CD1c-positive myeloid dendritic cell (primary cell): ENCODE results near the gene NDE1.
"Not testable (repeated sequence)": the region's sequence is repeated elsewhere in the genome, so short reads cannot be mapped to it uniquely, and the experiment has no call there.

ENCODE experiments used
- DNase-seq: peaks from one replicate; pipeline ENCODE4 v3.0.0-alpha.2; 2016; ENCODE audit errors: extremely low spot score

Gene NDE1

GRCh38 chr16:15699819-15700218 lies 49.8 kb downstream of the NDE1 start:
- DNase-seq = no peak

GRCh38 chr16:15701367-15701766 lies 51.3 kb downstream of the NDE1 start:
- no peak for DNase-seq

DNA sequence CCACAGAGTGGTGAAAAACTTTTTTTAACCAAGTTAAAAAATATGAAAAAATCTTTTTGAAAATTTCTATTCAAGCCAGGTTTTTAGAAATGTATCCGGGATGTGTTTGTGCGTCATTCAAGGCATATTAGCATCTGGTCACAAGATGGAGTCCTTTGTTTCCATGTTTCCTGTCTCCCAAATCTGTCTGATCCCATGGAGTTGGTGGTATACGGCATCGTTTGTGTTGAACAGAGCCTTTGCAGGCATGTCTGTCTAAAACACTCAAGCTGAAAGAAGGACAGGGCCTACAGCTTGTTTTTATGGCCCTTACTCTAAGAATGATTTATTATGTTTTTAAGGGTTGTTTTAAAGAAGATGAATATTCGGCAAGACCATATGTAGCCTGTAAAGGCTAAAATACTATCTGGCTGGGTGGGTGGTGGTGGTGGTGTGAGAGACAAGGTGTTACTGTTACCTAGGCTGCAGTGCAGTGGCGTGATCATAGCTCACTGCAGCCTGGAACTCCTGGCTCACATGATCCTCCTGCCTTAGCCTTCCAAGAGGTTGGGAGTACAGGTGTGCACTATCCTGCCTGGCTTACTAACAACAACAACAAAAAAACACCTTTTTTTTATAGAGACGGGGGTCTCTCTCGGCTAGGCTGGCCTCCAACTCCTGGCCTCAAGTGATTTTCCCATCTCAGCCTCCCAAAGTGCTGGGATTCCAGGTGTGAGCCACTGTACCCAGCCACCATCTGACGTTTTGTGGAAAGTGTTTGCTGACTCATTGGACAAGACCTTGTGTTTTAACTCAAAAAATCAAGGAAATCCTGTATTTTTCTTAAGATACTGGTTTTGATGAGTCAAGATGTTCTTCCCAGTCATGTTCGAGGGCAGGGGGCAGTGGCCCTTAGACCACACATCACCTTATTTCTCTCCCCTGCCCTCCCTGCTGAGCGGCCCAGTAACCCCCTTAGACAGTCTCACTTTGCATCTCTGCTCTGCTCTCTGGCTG lies 52.2 kb downstream of the NDE1 start:
- no peak for DNase-seq

DNA sequence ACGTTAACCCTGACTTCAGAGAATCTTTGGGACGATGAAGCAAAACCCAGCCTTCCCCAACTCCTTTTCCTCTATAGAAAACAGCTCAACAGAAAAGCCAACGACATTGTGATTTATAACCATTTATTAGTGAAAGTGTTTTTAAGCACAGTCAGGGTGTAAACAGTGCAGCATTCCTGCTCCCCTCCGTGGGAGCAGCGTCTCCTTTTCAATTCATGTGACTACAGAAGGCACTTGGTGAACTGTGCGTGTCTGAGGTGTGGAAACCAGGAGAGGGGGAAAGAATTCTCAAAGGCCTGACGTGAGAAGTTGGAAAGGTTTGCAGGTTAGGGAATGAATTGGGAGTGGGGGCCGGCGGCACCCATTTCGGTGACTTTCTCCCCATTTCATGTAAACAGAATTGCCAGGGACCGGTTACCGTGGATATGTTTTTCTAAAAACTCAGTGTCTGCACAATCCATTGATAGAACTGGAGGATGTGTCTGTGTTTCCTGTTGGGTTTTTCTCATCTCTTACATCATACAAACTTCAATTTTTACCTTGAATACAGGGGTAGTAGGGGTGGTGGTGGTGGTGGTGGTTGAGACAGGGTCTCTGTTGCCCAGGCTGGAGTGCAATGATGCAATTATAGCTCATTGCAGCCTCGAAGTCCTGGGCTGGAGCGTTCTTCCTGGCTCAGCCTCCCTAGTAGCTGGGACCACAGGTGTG lies 53.1 kb downstream of the NDE1 start:
- DNase-seq = no peak

DNA sequence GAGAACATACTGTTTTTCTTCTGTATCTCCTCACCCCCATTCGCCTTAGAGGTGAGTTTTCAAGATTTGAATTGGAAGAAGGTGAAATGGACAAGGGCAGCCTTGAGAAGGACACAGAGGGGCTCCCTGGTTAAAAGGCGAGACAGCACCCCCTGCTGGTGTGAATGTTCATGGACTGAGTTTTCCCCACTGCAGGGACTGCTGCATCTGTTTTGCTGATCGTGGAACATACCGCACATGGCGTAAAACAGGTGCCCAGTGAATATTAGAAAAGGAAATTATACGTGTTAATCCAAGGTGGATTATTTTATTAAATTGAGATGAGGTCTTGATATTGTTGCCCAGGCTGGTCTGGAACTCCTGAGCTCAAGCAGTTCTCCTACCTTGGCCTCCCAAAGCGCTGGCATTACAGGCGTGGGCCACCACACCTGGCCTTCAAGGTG lies 54.5 kb downstream of the NDE1 start:
- DNase-seq = peak; percentile 73

GRCh38 chr16:15705064-15705565 lies 55.1 kb downstream of the NDE1 start:
- DNase-seq = no peak

DNA sequence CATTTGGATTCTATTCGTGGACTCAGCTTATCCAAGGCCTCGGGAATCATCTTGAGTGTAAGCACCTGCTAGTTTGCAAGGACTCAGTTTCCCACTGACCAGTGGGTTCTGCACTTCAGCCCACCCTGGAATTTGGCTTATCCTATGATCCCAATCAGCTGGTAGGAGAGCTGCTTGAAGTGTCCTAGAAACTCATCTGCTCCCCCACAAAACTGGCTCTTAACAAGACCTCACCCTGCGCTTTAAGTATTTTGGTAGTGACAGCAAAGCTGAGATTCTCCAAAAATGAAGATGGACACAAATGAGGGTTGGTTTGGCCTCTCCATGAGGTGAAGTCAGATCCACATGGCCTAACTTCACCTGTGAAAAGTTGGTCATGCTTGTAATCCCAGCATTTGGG lies 57.3 kb downstream of the NDE1 start:
- DNase-seq = no peak

GRCh38 chr16:15708096-15708495 lies 58.1 kb downstream of the NDE1 start:
- DNase-seq = no peak

DNA sequence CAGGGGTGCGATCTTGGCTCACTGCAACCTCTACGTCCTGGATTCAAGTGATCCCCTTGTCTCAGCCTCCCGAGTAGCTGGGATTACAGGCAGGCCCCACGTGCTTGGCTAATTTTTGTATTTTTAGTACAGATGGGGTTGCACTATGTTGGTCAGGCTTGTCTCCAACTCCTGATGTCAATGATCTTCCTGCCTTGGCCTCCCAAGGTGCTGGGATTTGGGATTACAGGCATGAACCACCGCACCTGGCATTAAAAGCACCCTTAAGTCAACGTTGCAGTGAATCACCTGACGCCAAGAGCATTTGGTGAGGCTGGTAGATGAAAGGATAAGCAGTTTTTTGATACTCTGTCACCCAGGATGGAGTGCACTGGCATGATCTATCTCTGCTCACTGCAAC lies 59.0 kb downstream of the NDE1 start:
- DNase-seq = no peak

DNA sequence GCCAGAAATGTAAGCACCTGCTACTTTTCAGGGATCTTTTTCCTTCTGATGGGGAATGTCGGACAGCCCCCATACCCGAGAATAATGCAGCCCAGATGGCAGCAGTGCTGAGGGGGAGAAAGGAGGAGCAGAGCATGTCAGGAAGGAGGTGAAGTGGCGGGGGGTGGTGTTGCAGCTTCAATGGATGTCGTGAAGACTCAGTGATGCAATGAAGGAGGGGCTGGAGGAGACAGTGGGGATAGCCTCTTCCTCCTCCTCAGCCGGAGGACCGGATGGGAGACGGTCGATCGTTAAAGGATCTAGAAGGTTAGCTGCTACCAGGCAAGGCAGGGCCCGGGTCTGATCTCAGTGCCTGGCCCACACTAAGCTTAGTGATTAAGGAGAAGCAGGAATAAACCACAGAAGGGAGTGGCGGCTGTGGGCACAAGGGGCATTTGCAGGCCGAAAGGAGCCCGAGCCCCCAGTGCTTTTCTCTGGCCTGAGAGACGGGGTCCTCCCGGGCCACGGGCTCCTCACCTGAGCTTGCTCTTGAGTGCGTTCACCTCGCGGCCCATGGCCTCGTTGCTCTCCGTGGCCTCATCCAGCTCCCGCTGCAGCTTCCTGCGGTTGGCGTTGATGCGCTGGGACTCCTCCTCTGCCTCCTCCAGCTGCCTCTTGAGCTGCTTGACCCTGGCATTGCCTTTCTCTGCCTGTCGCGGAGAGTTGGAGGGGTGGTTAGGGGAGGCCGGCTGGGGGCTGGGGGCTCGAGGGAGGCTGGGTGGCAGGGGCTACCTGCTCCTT lies 64.5 kb downstream of the NDE1 start:
- DNase-seq = no peak

DNA sequence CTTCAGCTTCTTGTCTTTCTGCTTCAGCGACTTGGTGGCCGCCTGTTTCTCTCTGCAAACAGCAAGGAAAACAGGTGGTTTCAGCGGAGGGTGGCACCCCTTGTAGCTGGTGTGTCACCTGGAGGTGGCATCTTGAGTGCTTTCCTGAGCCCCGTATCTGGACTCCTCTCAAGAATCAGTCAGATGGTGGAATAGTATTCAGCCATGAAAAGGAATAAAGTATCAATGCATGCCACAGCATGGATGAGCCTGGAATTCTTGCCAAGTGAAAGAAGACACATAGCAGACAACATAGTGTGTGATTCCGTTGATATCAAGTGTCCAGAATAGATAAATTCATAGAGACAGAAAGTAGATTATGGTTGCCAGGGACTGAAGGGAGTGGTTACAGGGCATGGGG lies 65.2 kb downstream of the NDE1 start:
- no peak for DNase-seq

- no peak for DNase-seq
Observed at GRCh38 chr16:15716694-15717447, 66.8 kb downstream of the NDE1 start.

- no peak for DNase-seq
Observed at GRCh38 chr16:15721018-15721417, 71.0 kb downstream of the NDE1 start.

DNA sequence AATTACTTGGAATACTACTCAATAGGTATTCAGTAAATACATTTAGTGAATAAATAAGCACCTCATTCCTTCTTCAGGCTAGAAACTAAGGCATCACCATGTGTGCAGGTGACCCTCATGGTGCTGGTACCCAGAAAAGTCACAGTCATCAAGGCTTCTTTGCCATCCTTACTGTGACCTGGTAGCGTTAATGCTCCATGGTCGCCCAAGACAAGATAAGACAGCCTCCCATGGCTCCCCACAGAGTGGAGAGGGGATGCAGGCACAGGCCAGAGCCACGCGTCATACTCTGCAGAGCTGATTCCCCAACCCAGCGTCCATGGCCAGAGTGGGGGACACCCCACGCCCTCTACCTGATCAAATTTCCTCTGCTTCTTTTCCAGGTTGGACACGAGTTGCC lies 73.8 kb downstream of the NDE1 start:
- no peak for DNase-seq

DNA sequence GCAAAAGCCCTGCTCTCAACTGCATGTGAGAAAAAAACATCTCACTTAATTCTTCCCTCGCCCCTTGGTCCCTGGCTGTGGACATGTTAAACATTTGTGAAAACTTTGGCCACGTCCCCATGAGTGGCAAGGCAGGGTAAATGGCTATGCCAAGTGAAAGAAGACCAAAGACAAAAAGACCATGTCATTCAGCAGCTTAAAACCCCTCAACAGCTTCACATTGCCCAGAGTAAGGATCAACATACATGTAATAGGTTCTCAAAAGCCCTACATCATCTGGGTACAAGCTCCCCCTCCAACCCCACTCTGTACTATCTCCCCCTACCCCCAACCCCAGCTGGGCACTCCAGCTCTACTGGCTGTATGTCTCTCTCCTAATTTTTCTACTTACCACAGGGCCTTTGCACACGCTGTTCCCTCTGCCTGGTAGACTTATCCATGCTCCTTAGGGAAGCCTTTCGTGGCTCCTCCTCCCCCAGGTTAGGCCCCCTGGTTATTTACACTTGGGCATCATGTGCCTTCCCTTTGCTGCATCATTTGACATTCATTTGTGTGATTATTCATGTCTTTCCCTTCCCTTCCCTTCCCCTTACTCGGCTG lies 75.7 kb downstream of the NDE1 start:
- DNase-seq = no peak

GRCh38 chr16:15726715-15727114 lies 76.7 kb downstream of the NDE1 start:
- DNase-seq = no peak

GRCh38 chr16:15727697-15728096 lies 77.7 kb downstream of the NDE1 start:
- not testable (repeated sequence) for DNase-seq

GRCh38 chr16:15729152-15729551 lies 79.1 kb downstream of the NDE1 start:
- DNase-seq = no peak

DNA sequence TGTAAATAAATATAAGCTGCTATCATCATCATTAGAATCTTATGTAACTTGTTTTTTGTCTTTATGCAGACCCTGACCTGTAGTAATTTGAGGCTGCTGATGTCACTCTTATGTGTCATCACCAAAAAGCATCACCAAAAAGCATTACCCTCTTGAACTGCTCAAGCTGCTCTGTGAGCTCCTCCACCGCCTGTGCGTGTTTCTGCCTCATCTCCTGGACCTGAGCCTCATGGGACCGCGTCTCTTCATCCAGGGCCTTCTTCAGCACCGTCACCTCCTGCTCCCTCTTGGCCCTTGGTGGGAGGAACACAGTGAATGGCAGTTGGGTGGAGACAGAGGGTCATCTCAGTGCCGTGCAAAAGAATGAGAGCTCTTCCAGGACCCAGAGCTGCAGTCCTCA lies 82.4 kb downstream of the NDE1 start:
- DNase-seq = no peak

DNA sequence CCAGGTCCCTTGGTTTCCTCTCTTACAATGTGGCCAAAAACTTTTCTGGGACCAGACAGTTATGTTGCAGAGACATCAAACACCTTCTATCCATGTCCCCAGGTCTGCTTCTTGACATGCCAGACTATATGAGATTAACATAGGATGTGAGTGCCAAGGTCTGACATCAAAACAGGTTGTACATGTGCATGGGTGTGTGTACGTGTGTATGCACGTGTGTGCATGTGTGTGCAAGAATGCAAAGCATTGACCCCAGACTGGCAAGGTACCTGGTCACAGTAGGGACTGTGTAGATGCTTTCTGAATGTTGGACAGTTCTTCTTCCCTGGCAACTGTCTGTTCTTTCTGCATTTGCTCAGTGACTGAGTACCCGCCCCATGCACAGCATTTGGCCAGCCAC lies 85.6 kb downstream of the NDE1 start:
- no peak for DNase-seq

DNA sequence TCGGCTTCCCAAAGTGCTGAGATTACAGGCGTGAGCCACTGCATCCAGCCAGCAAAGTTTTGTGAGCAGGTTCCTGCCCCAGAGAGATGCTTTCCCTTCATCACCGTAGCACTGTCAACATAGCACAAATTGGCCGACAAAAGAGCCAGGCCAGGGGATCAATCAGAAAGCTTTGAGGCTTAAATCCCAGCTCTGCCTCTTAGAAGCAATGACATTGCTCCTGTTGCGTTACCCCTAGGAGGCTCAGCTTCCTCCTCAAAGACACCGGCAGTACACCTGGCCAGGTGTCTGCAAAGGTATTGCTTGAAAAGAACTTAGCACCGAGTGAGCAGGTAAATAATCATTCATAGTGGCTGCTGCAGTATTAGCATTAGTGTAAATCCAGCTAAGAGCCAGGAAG lies 86.5 kb downstream of the NDE1 start:
- no peak for DNase-seq
